Fibroblast of lung (primary cell): ENCODE data around the gene HIP1.

Experiments
- CTCF ChIP-seq, 2 donors: IDR thresholded peaks in 1 of 2; conservative IDR thresholded peaks in 1 of 2; 1 replicate in 1 of 2; 2 replicates in 1 of 2; pipeline ENCODE4 v1.5.1; 2011 to 2012; ENCODE audit warnings: low read length in 2 of 2, control low read depth in 1 of 2, inconsistent platforms in 1 of 2, low read depth in 1 of 2, mild to moderate bottlenecking in 1 of 2
- EZH2 ChIP-seq: IDR thresholded peaks from 2 replicates; pipeline ENCODE4 v1.5.1; 2012; ENCODE audit warnings: low read length, control low read depth, mild to moderate bottlenecking; ENCODE audit errors: missing control alignments

GRCh38 chr7:75719626-75720025, 19.1 kb downstream of the HIP1 start:
- TF ChIP-seq CTCF (conservative IDR thresholded peaks at IDR 0.05 in 1 of 2, IDR thresholded peaks at IDR 0.05 in 1 of 2; ENCODE audit: low read depth in 1 of 2, low read length in 2 of 2) (no peak), EZH2 (no peak)
